Sigmoid colon (tissue), 4 donors: ENCODE measurements around the gene HTRA3.

Experiments
- EP300 ChIP-seq, 4 donors: sonication (generic); formaldehyde crosslinking; IDR thresholded peaks; one replicate each; pipeline ENCODE4 v1.6.1; 2017; ENCODE audit warnings: antibody characterized with exemption in 4 of 4
- POLR2A ChIP-seq, 2 donors: fragments of 450-650 bp; IDR thresholded peaks; one replicate each; pipeline ENCODE4 v1.6.1; 2016; ENCODE audit warnings: antibody characterized with exemption in 2 of 2, mild to moderate bottlenecking in 2 of 2, moderate library complexity in 2 of 2
- POLR2AphosphoS5 ChIP-seq, 4 donors: sonication (generic); formaldehyde crosslinking; IDR thresholded peaks; one replicate each; pipeline ENCODE4 v1.6.1; 2017; ENCODE audit warnings: antibody characterized with exemption in 4 of 4
- TF ChIP-seq, protein P1 (sequence below), 4 experiments: fragments of 450-650 bp in 3 of 4; fragments of 200-600 bp in 1 of 4; IDR thresholded peaks; one replicate each; pipeline ENCODE4 v1.5.1; 2016 to 2019; ENCODE audit warnings: antibody characterized with exemption in 4 of 4, mild to moderate bottlenecking in 3 of 4, moderate library complexity in 2 of 4

DNA sequence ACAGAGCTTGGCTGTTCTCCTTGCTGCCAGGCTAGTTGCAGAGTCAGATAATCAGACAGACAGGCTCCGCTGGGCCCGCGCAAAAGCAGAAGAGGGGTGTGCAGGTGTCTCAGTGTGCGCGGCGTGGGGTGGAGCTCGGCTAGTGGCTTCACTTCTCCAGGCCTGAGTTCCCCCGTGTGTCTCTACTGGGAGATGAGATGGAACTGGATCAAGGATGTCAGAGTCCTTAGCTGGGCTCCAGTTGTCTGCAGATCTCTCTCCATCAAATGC is 21.1 kb downstream of the HTRA3 start:
- TF ChIP-seq, protein P1, sequence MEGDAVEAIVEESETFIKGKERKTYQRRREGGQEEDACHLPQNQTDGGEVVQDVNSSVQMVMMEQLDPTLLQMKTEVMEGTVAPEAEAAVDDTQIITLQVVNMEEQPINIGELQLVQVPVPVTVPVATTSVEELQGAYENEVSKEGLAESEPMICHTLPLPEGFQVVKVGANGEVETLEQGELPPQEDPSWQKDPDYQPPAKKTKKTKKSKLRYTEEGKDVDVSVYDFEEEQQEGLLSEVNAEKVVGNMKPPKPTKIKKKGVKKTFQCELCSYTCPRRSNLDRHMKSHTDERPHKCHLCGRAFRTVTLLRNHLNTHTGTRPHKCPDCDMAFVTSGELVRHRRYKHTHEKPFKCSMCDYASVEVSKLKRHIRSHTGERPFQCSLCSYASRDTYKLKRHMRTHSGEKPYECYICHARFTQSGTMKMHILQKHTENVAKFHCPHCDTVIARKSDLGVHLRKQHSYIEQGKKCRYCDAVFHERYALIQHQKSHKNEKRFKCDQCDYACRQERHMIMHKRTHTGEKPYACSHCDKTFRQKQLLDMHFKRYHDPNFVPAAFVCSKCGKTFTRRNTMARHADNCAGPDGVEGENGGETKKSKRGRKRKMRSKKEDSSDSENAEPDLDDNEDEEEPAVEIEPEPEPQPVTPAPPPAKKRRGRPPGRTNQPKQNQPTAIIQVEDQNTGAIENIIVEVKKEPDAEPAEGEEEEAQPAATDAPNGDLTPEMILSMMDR (IDR thresholded peaks at IDR 0.05) = no peak
- TF ChIP-seq POLR2A (IDR thresholded peaks at IDR 0.05) = no peak
- TF ChIP-seq EP300 (IDR thresholded peaks at IDR 0.05) = no peak
- no peak for TF ChIP-seq POLR2AphosphoS5 (IDR thresholded peaks at IDR 0.05)
